ENCODE measurements around the gene SNRPE. TPM values are rescaled to one million over a fixed set of nuclear protein-coding genes. Genes with fewer than 3 reads are reported as not detected.

SNRPE gene
- total RNA-seq, 6 experiments from 2014 or later: 17.0 to 46.2 (median 36.5) TPM

GRCh38 chr1:203871114-203871880 lies 9.9 kb downstream of the SNRPE start:
- H3K27ac ChIP-seq: no peak overlapping the region
- 65% methylated on average over 3 of the region's 3 CpGs for WGBS (ENCODE audit: insufficient coverage, low coverage, low lambda C conversion rate, missing lambda C conversion rate)
- no peak overlapping the region for H3K4me3 ChIP-seq
- peak in 1 of 3 donors; percentile 49 for DNase-seq
- intact Hi-C loops (cut with DNase I): loop anchor here in 1 of 2 donors (5.0 kb wide), 1 partner anchor 256 kb away; no protein-coding TSS in a partner anchor
- H3K9me3 ChIP-seq: no peaks in the 10 kb centered on the region
- no peaks in the 10 kb centered on the region for H3K27me3 ChIP-seq
- TF ChIP-seq CTCF (IDR thresholded peaks at IDR 0.05) (peak; percentile 77 to 97 (median 79)), POLR2A (IDR thresholded peaks at IDR 0.05) (no peak)
- peaks cover 0 to 23% (median 9%) of the 10 kb centered on the region in 4 donors for H3K36me3 ChIP-seq
- ATAC-seq: peak; percentile 91 to 98 (median 95)
- H3K4me1 ChIP-seq: peaks cover 0 to 5% (median 0%) of the 10 kb centered on the region in 4 donors

GRCh38 chr1:203873094-203873493 lies 11.7 kb downstream of the SNRPE start:
- no peaks in the 10 kb centered on the region for H3K9me3 ChIP-seq
- peaks cover 0 to 12% (median 5%) of the 10 kb centered on the region in 4 donors for H3K36me3 ChIP-seq
- no peaks in the 10 kb centered on the region for H3K27me3 ChIP-seq
- intact Hi-C loops (cut with DNase I): loop anchor here in 1 of 2 donors (5.0 kb wide), 1 partner anchor 254 kb away; no protein-coding TSS in a partner anchor
- no peak overlapping the region for H3K4me3 ChIP-seq
- DNase-seq (no peak), ATAC-seq (no peak)
- 85% methylated on average over 7 of the region's 8 CpGs for WGBS (ENCODE audit: insufficient coverage, low coverage, low lambda C conversion rate, missing lambda C conversion rate)
- TF ChIP-seq POLR2A (IDR thresholded peaks at IDR 0.05) (no peak), CTCF (IDR thresholded peaks at IDR 0.05) (no peak)
- H3K27ac ChIP-seq: no peak overlapping the region
- H3K4me1 ChIP-seq: peaks cover 0 to 5% (median 0%) of the 10 kb centered on the region in 4 donors

- peaks cover 0 to 3% (median 0%) of the 10 kb centered on the region in 4 donors for H3K36me3 ChIP-seq
- H3K4me3 ChIP-seq: no peak overlapping the region
- TF ChIP-seq CTCF (IDR thresholded peaks at IDR 0.05) (no peak), POLR2A (IDR thresholded peaks at IDR 0.05) (no peak)
- H3K27ac ChIP-seq: no peak overlapping the region
- intact Hi-C loops (cut with DNase I): no loop called here
- DNase-seq: no peak
- ATAC-seq: no peak
- H3K9me3 ChIP-seq: no peaks in the 10 kb centered on the region
- H3K27me3 ChIP-seq: no peaks in the 10 kb centered on the region
- no peaks in the 10 kb centered on the region for H3K4me1 ChIP-seq
- 84% methylated on average over 3 of the region's 3 CpGs for WGBS (ENCODE audit: insufficient coverage, low coverage, low lambda C conversion rate, missing lambda C conversion rate)
Measured at GRCh38 chr1:203878422-203878821, 17.0 kb downstream of the SNRPE start.

GRCh38 chr1:203880606-203881005 lies 19.2 kb downstream of the SNRPE start:
- DNase-seq: no peak
- no peaks in the 10 kb centered on the region for H3K4me1 ChIP-seq
- TF ChIP-seq CTCF (IDR thresholded peaks at IDR 0.05): no peak
- H3K27ac ChIP-seq: no peak overlapping the region
- H3K36me3 ChIP-seq: peaks cover 0 to 3% (median 0%) of the 10 kb centered on the region in 4 donors
- WGBS (ENCODE audit: insufficient coverage, low coverage, low lambda C conversion rate, missing lambda C conversion rate): 96% methylated on average over 4 of the region's 5 CpGs
- no peak for ATAC-seq
- intact Hi-C loops (cut with DNase I): no loop called here
- no peaks in the 10 kb centered on the region for H3K27me3 ChIP-seq
- no peaks in the 10 kb centered on the region for H3K9me3 ChIP-seq
- no peak overlapping the region for H3K4me3 ChIP-seq
